ENCODE measurements around the gene ZC3H18. TPM values are rescaled to one million over a fixed set of nuclear protein-coding genes. Genes with fewer than 3 reads are reported as not detected.

ZC3H18 gene
- total RNA-seq, 1 experiment from 2014 or later: 57.8 TPM

GRCh38 chr16:88596483-88596882, 26.3 kb downstream of the ZC3H18 start:
- peaks cover 52 to 55% of the 10 kb centered on the region in 2 experiments; a peak in 3 of 4 replicates for H3K36me3 ChIP-seq (ENCODE audit: control insufficient read depth in 1 of 2, insufficient read depth in 2 of 2, low read length in 2 of 2)
- no peaks in the 10 kb centered on the region for H3K4me1 ChIP-seq (ENCODE audit: control insufficient read depth in 1 of 2, insufficient read depth in 2 of 2, low read length in 2 of 2)
- H3K79me2 ChIP-seq (ENCODE audit: insufficient read depth, low read length): peaks cover 82% of the 10 kb centered on the region
- no peak overlapping the region for H3K9ac ChIP-seq (ENCODE audit: low read length)
- ATAC-seq: no peak
- H3K27ac ChIP-seq (ENCODE audit: low read depth, low read length): no peak overlapping the region
- no peaks in the 10 kb centered on the region for H3K9me3 ChIP-seq (ENCODE audit: control insufficient read depth in 1 of 2, insufficient read depth in 1 of 2, low read depth in 1 of 2, low read length in 2 of 2)
- no peak overlapping the region for H2AFZ ChIP-seq (ENCODE audit: low read depth, low read length, poor library complexity, severe bottlenecking)
- RAD21 ChIA-PET (ENCODE audit: low non-redundant PET in 1 of 2, low total read pairs in 2 of 2, uncharacterized antibody in 2 of 2, unreplicated experiment in 2 of 2): interaction anchor here in 1 of 2 experiments (0.7 kb wide), 1 partner anchor 98 kb away, joined by 3 read pairs; no protein-coding TSS in a partner anchor
- no TSS peak for BruUV-seq (replicated peaks)
- no peaks in the 10 kb centered on the region for H3K9me2 ChIP-seq (ENCODE audit: insufficient read depth)
- peaks cover 4% of the 10 kb centered on the region; the same call in 1 of the 2 replicates for H4K20me1 ChIP-seq (ENCODE audit: insufficient read depth)
- intact Hi-C loops (cut with micrococcal nuclease): no loop called here
- POLR2A ChIA-PET: no interaction called here
- H3K4me2 ChIP-seq (ENCODE audit: low read length): no peak overlapping the region
- CTCF ChIA-PET: no interaction called here
- DNase-seq (ENCODE audit: low read depth, low spot score): no peak
- TF ChIP-seq EZH2 (IDR thresholded peaks at IDR 0.05) (no peak), POLR2A (IDR thresholded peaks at IDR 0.05; ENCODE audit: borderline replicate concordance, extremely low read depth, insufficient read depth, insufficient read length) (no peak), TCF7L2 (IDR thresholded peaks at IDR 0.05; ENCODE audit: borderline replicate concordance, extremely low read depth, insufficient read depth, insufficient read length) (no peak), ELF1 (IDR thresholded peaks at IDR 0.05; ENCODE audit: borderline replicate concordance, low read depth) (no peak), ATF3 (IDR thresholded peaks at IDR 0.05) (no peak), JUND (IDR thresholded peaks at IDR 0.05) (no peak), SRF (IDR thresholded peaks at IDR 0.05; ENCODE audit: low read depth) (no peak), SP1 (IDR thresholded peaks at IDR 0.05; ENCODE audit: low read depth) (no peak)
- H3K4me3 ChIP-seq (replicated peaks in 1 of 2; ENCODE audit: low read depth in 1 of 2, low read length in 2 of 2): no peak overlapping the region
- no peaks in the 10 kb centered on the region for H3K27me3 ChIP-seq (ENCODE audit: insufficient read depth, low read length)

GRCh38 chr16:88597856-88598491, 27.8 kb downstream of the ZC3H18 start:
- intact Hi-C loops (cut with micrococcal nuclease): no loop called here
- Histone ChIP-seq H3K4me2 (ENCODE audit: low read length) (no peak overlapping the region), H3K27me3 (ENCODE audit: insufficient read depth, low read length) (no peaks in the 10 kb centered on the region), H3K36me3 (ENCODE audit: control insufficient read depth in 1 of 2, insufficient read depth in 2 of 2, low read length in 2 of 2) (peaks cover 50 to 60% of the 10 kb centered on the region in 2 experiments; a peak in 3 of 4 replicates), H2AFZ (ENCODE audit: low read depth, low read length, poor library complexity, severe bottlenecking) (no peak overlapping the region), H4K20me1 (ENCODE audit: insufficient read depth) (peaks cover 4% of the 10 kb centered on the region; the same call in 1 of the 2 replicates), H3K79me2 (ENCODE audit: insufficient read depth, low read length) (peaks cover 77% of the 10 kb centered on the region), H3K27ac (ENCODE audit: low read depth, low read length) (no peak overlapping the region), H3K9ac (ENCODE audit: low read length) (no peak overlapping the region), H3K4me1 (ENCODE audit: control insufficient read depth in 1 of 2, insufficient read depth in 2 of 2, low read length in 2 of 2) (no peaks in the 10 kb centered on the region), H3K9me2 (ENCODE audit: insufficient read depth) (no peaks in the 10 kb centered on the region), H3K9me3 (ENCODE audit: control insufficient read depth in 1 of 2, insufficient read depth in 1 of 2, low read depth in 1 of 2, low read length in 2 of 2) (no peaks in the 10 kb centered on the region), H3K4me3 (replicated peaks in 1 of 2; ENCODE audit: low read depth in 1 of 2, low read length in 2 of 2) (no peak overlapping the region)
- RAD21 ChIA-PET (ENCODE audit: low non-redundant PET in 1 of 2, low total read pairs in 2 of 2, uncharacterized antibody in 2 of 2, unreplicated experiment in 2 of 2): no interaction called here
- POLR2A ChIA-PET: no interaction called here
- BruUV-seq (replicated peaks): no TSS peak
- no peak for TF ChIP-seq FOSL1 (IDR thresholded peaks at IDR 0.05; ENCODE audit: low read depth)
- no peak for TF ChIP-seq ELF1 (IDR thresholded peaks at IDR 0.05; ENCODE audit: borderline replicate concordance, low read depth)
- TF ChIP-seq ATF3 (IDR thresholded peaks at IDR 0.05): no peak
- no peak for TF ChIP-seq CEBPB (IDR thresholded peaks at IDR 0.05; ENCODE audit: low read depth)
- TF ChIP-seq SP1 (IDR thresholded peaks at IDR 0.05; ENCODE audit: low read depth): no peak
- no peak for TF ChIP-seq EZH2 (IDR thresholded peaks at IDR 0.05)
- TF ChIP-seq CBX3 (IDR thresholded peaks at IDR 0.05; ENCODE audit: low read depth): no peak
- no peak for TF ChIP-seq TCF7L2 (IDR thresholded peaks at IDR 0.05; ENCODE audit: borderline replicate concordance, extremely low read depth, insufficient read depth, insufficient read length)
- TF ChIP-seq SRF (IDR thresholded peaks at IDR 0.05; ENCODE audit: low read depth): no peak
- TF ChIP-seq SIN3A (IDR thresholded peaks at IDR 0.05; ENCODE audit: low read depth): no peak
- no peak for TF ChIP-seq YY1 (IDR thresholded peaks at IDR 0.05; ENCODE audit: extremely low read depth, insufficient replicate concordance, low read depth, low read length)
- TF ChIP-seq CTCF (IDR thresholded peaks at IDR 0.05 in 2 of 3, conservative IDR thresholded peaks at IDR 0.05 in 1 of 3; ENCODE audit: borderline replicate concordance in 1 of 3, insufficient read depth in 1 of 3, low read depth in 2 of 3, low read length in 2 of 3): no peak
- TF ChIP-seq POLR2AphosphoS5 (IDR thresholded peaks at IDR 0.05; ENCODE audit: low read depth, low read length): no peak
- ATAC-seq (no peak), DNase-seq (ENCODE audit: low read depth, low spot score) (no peak)
- CTCF ChIA-PET: no interaction called here
